Subcutaneous adipose tissue (tissue), 4 donors: ENCODE measurements around the gene TNIP2. TPM values are rescaled to one million over a fixed set of nuclear protein-coding genes. Genes with fewer than 3 reads are reported as not detected.

Experiments
- total RNA-seq, 4 donors: library from RNA; depleted of rRNA; stranded (reverse); fragments of >200 nt; gene quantifications; one replicate each; pipeline ENCODE4 v1.1.0, GENCODE V29; 2016
- TF ChIP-seq, protein P1 (sequence below): fragments of 450-650 bp; IDR thresholded peaks from one replicate; pipeline ENCODE4 v1.5.1; 2016; ENCODE audit warnings: low read depth, mild to moderate bottlenecking, control low read depth, antibody characterized with exemption, moderate library complexity

Gene TNIP2
- total RNA-seq, 4 donors from 2014 or later: 25.6 to 88.2 (median 51.5) TPM

DNA sequence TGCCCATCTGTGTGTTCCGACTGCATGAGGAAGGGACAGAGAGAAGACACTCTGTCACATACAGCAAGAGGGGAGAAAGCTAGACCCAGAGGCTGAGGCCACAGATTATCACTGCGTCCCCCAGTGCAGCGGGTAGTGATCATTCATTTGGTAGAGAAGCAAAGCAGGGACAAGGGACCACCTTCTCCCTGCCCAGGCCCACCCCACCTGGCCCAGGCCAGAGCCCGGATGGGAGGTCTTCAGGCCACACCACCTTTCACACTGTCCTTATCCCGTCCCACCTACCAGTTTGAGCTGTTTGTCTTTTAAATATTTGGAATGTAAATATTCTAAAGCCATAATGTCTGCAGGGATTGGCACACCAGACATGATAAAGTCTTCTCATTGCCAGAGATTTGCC lies 10.6 kb downstream of the TNIP2 start:
- TF ChIP-seq, protein P1, sequence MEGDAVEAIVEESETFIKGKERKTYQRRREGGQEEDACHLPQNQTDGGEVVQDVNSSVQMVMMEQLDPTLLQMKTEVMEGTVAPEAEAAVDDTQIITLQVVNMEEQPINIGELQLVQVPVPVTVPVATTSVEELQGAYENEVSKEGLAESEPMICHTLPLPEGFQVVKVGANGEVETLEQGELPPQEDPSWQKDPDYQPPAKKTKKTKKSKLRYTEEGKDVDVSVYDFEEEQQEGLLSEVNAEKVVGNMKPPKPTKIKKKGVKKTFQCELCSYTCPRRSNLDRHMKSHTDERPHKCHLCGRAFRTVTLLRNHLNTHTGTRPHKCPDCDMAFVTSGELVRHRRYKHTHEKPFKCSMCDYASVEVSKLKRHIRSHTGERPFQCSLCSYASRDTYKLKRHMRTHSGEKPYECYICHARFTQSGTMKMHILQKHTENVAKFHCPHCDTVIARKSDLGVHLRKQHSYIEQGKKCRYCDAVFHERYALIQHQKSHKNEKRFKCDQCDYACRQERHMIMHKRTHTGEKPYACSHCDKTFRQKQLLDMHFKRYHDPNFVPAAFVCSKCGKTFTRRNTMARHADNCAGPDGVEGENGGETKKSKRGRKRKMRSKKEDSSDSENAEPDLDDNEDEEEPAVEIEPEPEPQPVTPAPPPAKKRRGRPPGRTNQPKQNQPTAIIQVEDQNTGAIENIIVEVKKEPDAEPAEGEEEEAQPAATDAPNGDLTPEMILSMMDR: no peak

DNA sequence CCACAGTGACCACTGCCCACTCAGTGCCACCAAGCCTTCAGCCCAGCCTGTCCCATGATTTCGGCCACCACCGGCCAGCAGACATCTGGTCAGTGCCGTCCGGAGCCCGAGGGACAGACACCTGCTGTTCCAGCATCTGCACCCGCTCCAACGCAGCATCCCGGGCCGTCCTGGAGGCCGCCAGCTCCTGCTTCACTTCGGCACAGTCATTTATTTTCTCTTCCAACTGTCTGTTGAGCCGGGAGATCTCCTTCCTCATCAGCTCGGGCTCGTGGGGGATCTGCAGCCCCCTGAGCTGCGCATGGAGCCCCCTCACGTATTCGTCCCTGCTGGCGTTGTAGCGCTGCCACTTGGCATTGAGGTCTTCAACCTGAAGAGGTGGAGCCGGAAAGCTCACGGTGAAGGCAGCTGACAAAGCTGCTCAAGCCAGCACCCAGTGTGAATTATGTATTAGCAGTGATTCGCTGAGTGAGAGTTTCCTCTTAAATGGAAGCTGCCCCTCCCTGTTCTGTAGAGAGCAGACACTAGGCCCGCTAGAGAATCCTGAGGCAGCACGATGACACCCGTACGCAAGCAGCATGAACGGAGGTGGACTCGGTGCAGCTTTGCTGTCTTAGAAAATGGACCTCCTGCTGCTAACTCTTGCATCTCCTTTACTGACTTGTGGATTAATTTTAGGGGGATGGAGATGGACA lies 11.4 kb downstream of the TNIP2 start:
- TF ChIP-seq, protein P1: no peak

DNA sequence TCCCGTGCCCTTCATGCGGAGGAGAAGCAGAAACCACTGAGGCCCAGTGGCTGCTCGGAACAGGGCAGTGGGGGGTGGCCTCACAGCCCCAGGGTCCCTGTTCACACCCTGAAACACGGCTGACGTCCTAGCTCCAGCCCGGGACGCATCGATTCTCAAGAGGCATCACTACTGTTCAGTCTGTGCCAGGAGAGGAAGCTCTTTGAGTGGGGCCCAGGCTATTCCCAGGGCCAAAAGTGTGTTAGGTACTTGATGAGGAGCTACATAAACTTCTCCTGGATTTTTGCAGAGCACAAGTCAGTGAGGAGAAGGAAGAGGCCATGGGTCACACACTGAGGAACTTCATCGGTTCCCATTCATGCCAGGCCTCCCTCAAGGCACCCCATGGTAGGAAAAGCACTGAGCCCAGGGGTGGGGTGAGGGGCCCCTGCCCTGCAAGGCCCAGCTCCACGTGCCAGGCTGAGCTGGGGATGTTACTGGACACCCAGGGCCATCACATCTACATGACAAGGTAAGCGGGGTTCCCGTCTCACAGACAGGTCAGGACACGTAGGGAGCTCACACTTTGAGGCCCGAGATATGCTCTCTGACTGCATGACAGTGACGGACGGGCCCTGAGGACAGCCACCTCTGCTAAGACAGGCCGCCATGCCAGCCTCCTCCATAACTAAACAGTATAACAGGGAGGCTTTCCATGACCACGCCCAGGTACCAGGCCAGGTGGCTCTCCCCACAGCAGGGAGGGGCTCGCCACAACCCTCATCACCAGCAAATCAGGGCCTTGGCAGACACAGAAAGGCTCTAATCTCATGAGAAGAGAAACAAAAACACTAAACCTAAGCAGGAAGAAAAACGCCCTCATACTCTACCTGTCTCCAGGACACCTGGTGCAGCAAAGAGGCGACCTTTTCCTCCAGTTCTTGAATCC lies 12.4 kb downstream of the TNIP2 start:
- TF ChIP-seq, protein P1: no peak

DNA sequence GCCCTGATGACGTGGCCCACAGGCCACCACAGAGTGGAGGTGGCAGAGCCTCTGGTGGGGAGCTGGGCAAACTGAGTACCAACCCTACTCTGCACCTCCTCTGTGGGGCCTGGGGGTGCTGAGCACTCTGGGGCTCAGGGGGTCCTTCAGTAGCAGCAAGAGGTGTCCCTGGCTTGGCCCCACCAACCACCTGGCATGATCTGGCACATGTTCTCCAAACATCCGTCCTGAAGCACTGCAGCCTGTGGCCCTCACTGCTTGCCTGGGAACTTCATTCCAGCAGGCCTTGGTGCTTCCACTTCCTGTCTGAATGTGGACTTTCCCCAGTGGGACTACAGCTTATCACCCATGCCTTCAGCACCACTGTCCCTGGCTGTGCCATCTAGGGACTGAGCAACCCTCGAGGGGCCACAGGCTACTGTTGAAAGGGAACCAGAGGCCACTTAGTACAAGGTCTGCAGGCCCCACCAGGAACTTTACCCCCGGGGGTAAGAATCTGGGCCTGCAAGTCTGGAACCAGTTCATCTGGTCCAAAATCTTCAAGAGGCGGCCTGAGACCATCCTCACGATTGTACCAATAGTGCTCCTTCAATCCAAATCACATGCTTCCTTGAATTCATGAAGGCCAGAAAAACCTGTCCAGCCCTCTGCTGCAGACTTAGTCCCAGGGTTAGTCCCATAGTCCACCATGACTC lies 13.2 kb downstream of the TNIP2 start:
- TF ChIP-seq, protein P1: no peak

DNA sequence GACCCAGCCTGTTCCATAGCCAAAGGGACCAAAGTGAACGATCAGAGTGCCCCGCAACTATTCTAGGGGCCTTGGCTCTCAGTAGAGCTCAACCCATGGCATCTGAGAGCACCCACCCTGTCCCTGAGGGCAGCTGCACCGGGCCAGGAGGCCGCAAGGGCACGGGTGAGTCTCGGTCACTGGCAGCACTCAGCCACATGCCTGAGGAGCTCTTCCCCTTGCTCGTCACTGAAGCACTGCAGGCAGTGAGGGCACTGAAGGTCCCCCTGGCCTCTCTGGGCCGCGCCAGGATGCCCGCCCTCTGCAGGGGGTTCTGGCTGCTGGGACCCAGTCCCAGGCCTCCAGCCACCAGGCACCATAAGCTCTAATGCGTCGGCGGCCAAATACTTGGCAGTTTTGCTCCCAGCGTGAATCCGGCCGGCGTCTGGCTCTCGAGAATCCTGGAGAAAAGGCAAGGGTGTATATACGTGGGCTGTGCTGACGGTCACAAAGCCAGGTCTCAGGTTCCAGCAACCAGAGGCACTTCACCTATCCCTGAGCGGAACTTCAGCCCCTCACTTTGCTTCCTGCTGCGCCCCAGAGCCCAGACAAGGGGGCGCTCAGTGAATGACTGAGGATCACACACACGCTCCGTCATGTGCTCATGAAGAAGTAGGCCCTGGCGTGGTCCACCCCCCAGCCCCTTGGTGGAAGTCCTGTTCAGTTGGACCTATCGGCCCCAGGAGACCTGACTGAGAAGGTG lies 13.9 kb downstream of the TNIP2 start:
- TF ChIP-seq, protein P1: no peak

DNA sequence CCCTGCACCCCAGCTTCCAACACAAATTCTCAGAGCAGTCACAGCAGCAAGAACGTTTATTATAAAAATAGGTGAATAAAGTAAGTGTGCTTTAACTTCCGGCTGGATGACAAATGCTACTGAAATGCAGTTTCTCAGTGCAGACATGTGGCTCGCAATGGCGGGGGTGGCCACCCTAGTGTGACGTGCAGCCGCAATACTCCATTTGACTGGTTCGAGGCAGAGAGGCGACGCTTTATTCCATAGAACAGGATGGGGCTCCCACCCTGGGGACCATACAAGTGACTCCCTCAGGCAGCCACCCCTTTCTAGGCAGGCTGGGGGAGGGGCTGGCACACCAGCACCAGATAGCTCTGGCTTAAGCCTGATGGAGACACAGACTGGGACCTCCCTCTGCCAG lies 14.5 kb downstream of the TNIP2 start:
- TF ChIP-seq, protein P1: no peak
